ENCODE results near the gene IQCE.

- TF ChIP-seq CTCF (IDR thresholded peaks at IDR 0.05; ENCODE audit: poor library complexity, severe bottlenecking) (no peak), POLR2AphosphoS5 (IDR thresholded peaks at IDR 0.05) (no peak), SMC3 (conservative IDR thresholded peaks at IDR 0.05; ENCODE audit: poor library complexity) (no peak), EP300 (conservative IDR thresholded peaks at IDR 0.05; ENCODE audit: poor library complexity, severe bottlenecking) (no peak), RAD21 (conservative IDR thresholded peaks at IDR 0.05) (no peak)
These were observed 48.5 kb upstream of the IQCE start for GRCh38 chr7:2510130-2510776.

Measured in neural cell (in vitro differentiated cells).